HAP-1 (cell line): ENCODE data around the gene GALP.
"Not testable (repeated sequence)": the region's sequence is repeated elsewhere in the genome, so short reads cannot be mapped to it uniquely, and the experiment has no call there.

ENCODE experiments used
- DNase-seq, 2 experiments: peaks; one replicate each; pipeline ENCODE4 v3.0.0-alpha.2; 2016 to 2020; ENCODE audit warnings: low spot score in 2 of 2
- H3K27me3 ChIP-seq: fragments of 250-450 bp; sonication (Bioruptor Pico); 2 replicates; pipeline ENCODE4 v1.5.1; 2020; ENCODE audit warnings: low read depth, mild to moderate bottlenecking, moderate library complexity
- H3K36me3 ChIP-seq: fragments of 250-450 bp; sonication (Bioruptor Pico); replicated peaks from 2 replicates; pipeline ENCODE4 v1.5.1; 2020; ENCODE audit warnings: mild to moderate bottlenecking
- H3K4me1 ChIP-seq: fragments of 250-450 bp; sonication (Bioruptor Pico); 2 replicates; pipeline ENCODE4 v1.5.1; 2020; ENCODE audit warnings: mild to moderate bottlenecking
- H3K4me3 ChIP-seq: fragments of 250-450 bp; sonication (Bioruptor Pico); 2 replicates; pipeline ENCODE4 v1.5.1; 2020; ENCODE audit warnings: mild to moderate bottlenecking, moderate library complexity
- H3K9me3 ChIP-seq: fragments of 250-450 bp; sonication (Bioruptor Pico); 2 replicates; pipeline ENCODE4 v1.5.1; 2020; ENCODE audit warnings: mild to moderate bottlenecking, moderate library complexity
- in situ Hi-C: fragments of 300-500 bp; cut with MboI; formaldehyde crosslinking; loops from 3 replicates; pipeline ENCODE4 v1.14.3; 2020; ENCODE audit warnings: low sequenced_read_pairs, inconsistent platforms, mixed read lengths

The GALP gene

GRCh38 chr19:56221442-56221841, 45.6 kb downstream of the GALP start:
- in situ Hi-C loops, H3K4me3 ChIP-seq, DNase-seq, H3K9me3 ChIP-seq, H3K36me3 ChIP-seq, H3K27me3 ChIP-seq, H3K4me1 ChIP-seq: not testable (repeated sequence)

GRCh38 chr19:56221851-56222250, 46.0 kb downstream of the GALP start:
- no peaks in the 10 kb centered on the region for H3K27me3 ChIP-seq
- no peak overlapping the region for H3K4me3 ChIP-seq
- H3K36me3 ChIP-seq = no peaks in the 10 kb centered on the region
- no peaks in the 10 kb centered on the region for H3K4me1 ChIP-seq
- DNase-seq = no peak
- in situ Hi-C loops = no loop called here
- no peaks in the 10 kb centered on the region for H3K9me3 ChIP-seq

- Histone ChIP-seq H3K4me1 (no peaks in the 10 kb centered on the region), H3K4me3 (no peak overlapping the region), H3K27me3 (no peaks in the 10 kb centered on the region), H3K36me3 (no peaks in the 10 kb centered on the region), H3K9me3 (no peaks in the 10 kb centered on the region)
- DNase-seq = no peak
- in situ Hi-C loops = no loop called here
Observed at GRCh38 chr19:56222901-56223300, 47.1 kb downstream of the GALP start.

- Histone ChIP-seq H3K4me3 (no peak overlapping the region), H3K36me3 (no peaks in the 10 kb centered on the region), H3K4me1 (no peaks in the 10 kb centered on the region), H3K27me3 (no peaks in the 10 kb centered on the region), H3K9me3 (no peaks in the 10 kb centered on the region)
- DNase-seq = no peak
- in situ Hi-C loops = no loop called here
Observed at GRCh38 chr19:56223481-56223880, 47.7 kb downstream of the GALP start.
